KMS-11 (cell line): ENCODE measurements around the gene SLC30A2.

Source experiments
- H2AFZ ChIP-seq: fragments of 200-600 bp; sonication (generic); 2 replicates; pipeline ENCODE4 v1.6.1; 2016; ENCODE audit warnings: antibody characterized with exemption, mixed run types, low read depth
- H3K27ac ChIP-seq: fragments of 200-600 bp; sonication (generic); 2 replicates; pipeline ENCODE4 v1.6.1; 2016; ENCODE audit warnings: mild to moderate bottlenecking, mixed run types
- H3K27me3 ChIP-seq: fragments of 200-600 bp; sonication (generic); 2 replicates; pipeline ENCODE4 v1.6.1; 2017; ENCODE audit warnings: mild to moderate bottlenecking, low read depth, mixed run types, moderate library complexity; ENCODE audit not compliant: insufficient read depth
- H3K36me3 ChIP-seq: fragments of 200-600 bp; sonication (generic); 2 replicates; pipeline ENCODE4 v1.6.1; 2017; ENCODE audit warnings: mild to moderate bottlenecking, mixed run types; ENCODE audit not compliant: insufficient read depth
- H3K4me1 ChIP-seq: fragments of 200-600 bp; sonication (generic); 2 replicates; pipeline ENCODE4 v1.6.1; 2016; ENCODE audit warnings: mild to moderate bottlenecking, low read depth, mixed run types; ENCODE audit not compliant: poor library complexity, severe bottlenecking
- H3K4me2 ChIP-seq: fragments of 200-600 bp; sonication (generic); 2 replicates; pipeline ENCODE4 v1.7.0; 2016; ENCODE audit warnings: mild to moderate bottlenecking, mixed run types
- H3K4me3 ChIP-seq: fragments of 200-600 bp; sonication (generic); IDR thresholded peaks from 2 replicates; pipeline ENCODE4 v1.6.1; 2017; ENCODE audit warnings: low read depth, low read length, mixed read lengths; ENCODE audit not compliant: insufficient read depth
- H3K79me2 ChIP-seq: fragments of 200-600 bp; sonication (generic); 2 replicates; pipeline ENCODE4 v1.6.1; 2016; ENCODE audit warnings: low read depth, mixed run types; ENCODE audit not compliant: insufficient read depth
- H3K9ac ChIP-seq: fragments of 200-600 bp; sonication (generic); 2 replicates; pipeline ENCODE4 v1.6.1; 2016; ENCODE audit warnings: mild to moderate bottlenecking, mixed run types
- H4K20me1 ChIP-seq: fragments of 200-600 bp; sonication (generic); 2 replicates; pipeline ENCODE4 v1.6.1; 2016; ENCODE audit warnings: mild to moderate bottlenecking, mixed run types; ENCODE audit not compliant: insufficient read depth
- CTCF ChIP-seq: fragments of 200-600 bp; sonication (generic); conservative IDR thresholded peaks from 2 replicates; pipeline ENCODE4 v1.6.1; 2017; ENCODE audit warnings: low read depth, mild to moderate bottlenecking, antibody characterized with exemption, low read length, moderate library complexity, mixed read lengths

The SLC30A2 gene

GRCh38 chr1:26044414-26044813, 1.5 kb downstream of the SLC30A2 start:
- no peaks in the 10 kb centered on the region for H3K36me3 ChIP-seq
- no peak overlapping the region for H3K27ac ChIP-seq
- no peak overlapping the region for H3K4me3 ChIP-seq
- H2AFZ ChIP-seq: no peak overlapping the region
- H3K27me3 ChIP-seq: peaks cover 28% of the 10 kb centered on the region; the same call in 1 of the 2 replicates
- no peak overlapping the region for H3K4me2 ChIP-seq
- H3K79me2 ChIP-seq: no peaks in the 10 kb centered on the region
- TF ChIP-seq CTCF: no peak
- H4K20me1 ChIP-seq: no peaks in the 10 kb centered on the region
- no peak overlapping the region for H3K9ac ChIP-seq
- H3K4me1 ChIP-seq: no peaks in the 10 kb centered on the region

DNA sequence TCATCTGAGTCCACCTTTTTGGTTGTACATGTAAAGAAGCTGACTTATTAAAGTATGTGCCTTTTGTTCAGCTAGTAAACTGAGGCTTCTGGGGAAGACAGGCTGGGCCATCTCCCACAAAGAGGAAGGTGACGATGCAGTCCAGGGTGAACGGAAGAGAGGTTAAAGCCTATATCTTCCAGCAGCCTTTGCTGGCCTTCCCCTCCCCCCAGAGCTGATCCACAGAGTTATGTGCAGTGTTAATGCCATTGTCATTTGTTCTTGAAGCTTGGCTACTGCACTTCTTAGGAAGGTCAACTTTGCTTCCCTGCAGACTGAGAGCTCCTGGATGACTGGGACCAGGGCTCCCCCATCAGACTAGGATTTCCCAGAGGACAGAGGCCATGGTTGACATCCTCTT, 2.2 kb downstream of the SLC30A2 start:
- Histone ChIP-seq H2AFZ (no peak overlapping the region), H3K27ac (no peak overlapping the region), H3K36me3 (no peaks in the 10 kb centered on the region), H3K4me3 (no peak overlapping the region), H4K20me1 (no peaks in the 10 kb centered on the region), H3K4me2 (no peak overlapping the region), H3K9ac (no peak overlapping the region), H3K27me3 (peaks cover 25% of the 10 kb centered on the region; the same call in 1 of the 2 replicates), H3K79me2 (no peaks in the 10 kb centered on the region), H3K4me1 (no peaks in the 10 kb centered on the region)
- no peak for TF ChIP-seq CTCF

GRCh38 chr1:26041978-26042377, 3.9 kb downstream of the SLC30A2 start:
- no peak overlapping the region for H2AFZ ChIP-seq
- H3K9ac ChIP-seq: no peak overlapping the region
- peaks cover 25% of the 10 kb centered on the region; the same call in 1 of the 2 replicates for H3K27me3 ChIP-seq

GRCh38 chr1:26041401-26041800, 4.5 kb downstream of the SLC30A2 start:
- Histone ChIP-seq H3K27me3 (peaks cover 25% of the 10 kb centered on the region; the same call in 1 of the 2 replicates), H3K79me2 (no peaks in the 10 kb centered on the region), H3K4me3 (no peak overlapping the region), H2AFZ (no peak overlapping the region), H3K36me3 (no peaks in the 10 kb centered on the region), H3K9ac (no peak overlapping the region), H3K27ac (no peak overlapping the region), H4K20me1 (no peaks in the 10 kb centered on the region), H3K4me1 (no peaks in the 10 kb centered on the region), H3K4me2 (no peak overlapping the region)
- TF ChIP-seq CTCF: no peak

More at GRCh38 chr1:26041978-26042377, 3.9 kb downstream of the SLC30A2 start:
- Histone ChIP-seq H3K27ac (no peak overlapping the region), H3K4me2 (no peak overlapping the region), H3K4me1 (no peaks in the 10 kb centered on the region), H3K36me3 (no peaks in the 10 kb centered on the region), H3K4me3 (no peak overlapping the region), H3K79me2 (no peaks in the 10 kb centered on the region), H4K20me1 (no peaks in the 10 kb centered on the region)
- TF ChIP-seq CTCF: no peak
